GM12878 (cell line): Measurements from ENCODE around the gene CBLN3.

Source experiments
- BHLHE40 ChIP-seq, 2 experiments: fragments of 450-650 bp in 1 of 2; IDR thresholded peaks; 2 replicates each; pipeline ENCODE4 v1.6.1; 2011 to 2017; ENCODE audit warnings: low read depth in 2 of 2, borderline replicate concordance in 1 of 2, improper control_type of control experiment in 1 of 2, low read length in 1 of 2, mild to moderate bottlenecking in 1 of 2
- CEBPB ChIP-seq, 2 experiments: fragments of 150-350 bp in 1 of 2; IDR thresholded peaks; 2 replicates each; pipeline ENCODE4 v1.6.1; 2012 to 2014; ENCODE audit warnings: low read depth in 2 of 2, low read length in 2 of 2, borderline replicate concordance in 1 of 2, inconsistent platforms in 1 of 2
- JUNB ChIP-seq: IDR thresholded peaks from 2 replicates; pipeline ENCODE4 v1.6.1; 2016; ENCODE audit warnings: antibody characterized with exemption, mild to moderate bottlenecking
- JUND ChIP-seq: IDR thresholded peaks from 2 replicates; pipeline ENCODE4 v1.6.1; 2012; ENCODE audit warnings: low read depth, mild to moderate bottlenecking, low read length, improper control_type of control experiment, moderate library complexity
- MXI1 ChIP-seq: fragments of 150-350 bp; IDR thresholded peaks from 2 replicates; pipeline ENCODE4 v1.6.1; 2011; ENCODE audit warnings: low read depth, mild to moderate bottlenecking, inconsistent platforms, low read length, improper control_type of control experiment
- NFXL1 ChIP-seq: fragments of 450-650 bp; IDR thresholded peaks from 2 replicates; pipeline ENCODE4 v1.6.1; 2017; ENCODE audit warnings: antibody characterized with exemption, mild to moderate bottlenecking, borderline replicate concordance
- POLR2A ChIP-seq: IDR thresholded peaks from 2 replicates; pipeline ENCODE4 v1.6.1; 2011; ENCODE audit warnings: low read depth, mild to moderate bottlenecking, low read length
- POLR2AphosphoS5 ChIP-seq: IDR thresholded peaks from 2 replicates; pipeline ENCODE4 v1.6.1; 2011; ENCODE audit warnings: mild to moderate bottlenecking, low read length, inconsistent platforms
- RAD21 ChIP-seq: IDR thresholded peaks from 2 replicates; pipeline ENCODE4 v1.6.1; 2011; ENCODE audit warnings: mild to moderate bottlenecking, low read depth, low read length, moderate library complexity; ENCODE audit not compliant: insufficient read depth
- SIX5 ChIP-seq: IDR thresholded peaks from 2 replicates; pipeline ENCODE4 v1.6.1; 2011; ENCODE audit warnings: mild to moderate bottlenecking, low read depth, low read length, moderate library complexity; ENCODE audit not compliant: severe bottlenecking
- YY1 ChIP-seq: IDR thresholded peaks from 2 replicates; pipeline ENCODE4 v1.6.1; 2011; ENCODE audit warnings: low read depth, mild to moderate bottlenecking, low read length
- ZNF274 ChIP-seq: IDR thresholded peaks from one replicate; pipeline ENCODE4 v1.8.0; 2011; ENCODE audit not compliant: insufficient read length, insufficient read depth
- TF ChIP-seq, protein P1 (sequence below), 3 experiments: IDR thresholded peaks in 2 of 3; conservative IDR thresholded peaks in 1 of 3; 2 replicates each; pipeline ENCODE4 v1.5.1; 2011; ENCODE audit warnings: low read depth in 3 of 3, low read length in 3 of 3, mild to moderate bottlenecking in 3 of 3, control low read depth in 2 of 3, moderate library complexity in 2 of 3, inconsistent platforms in 1 of 3, mixed read lengths in 1 of 3; ENCODE audit not compliant: control insufficient read depth in 2 of 3, insufficient read depth in 1 of 3; ENCODE audit errors: extremely low read depth in 1 of 3
- TF ChIP-seq, protein P2 (sequence below): fragments of 450-650 bp; IDR thresholded peaks from 2 replicates; pipeline ENCODE4 v1.6.1; 2016; ENCODE audit warnings: mild to moderate bottlenecking

DNA sequence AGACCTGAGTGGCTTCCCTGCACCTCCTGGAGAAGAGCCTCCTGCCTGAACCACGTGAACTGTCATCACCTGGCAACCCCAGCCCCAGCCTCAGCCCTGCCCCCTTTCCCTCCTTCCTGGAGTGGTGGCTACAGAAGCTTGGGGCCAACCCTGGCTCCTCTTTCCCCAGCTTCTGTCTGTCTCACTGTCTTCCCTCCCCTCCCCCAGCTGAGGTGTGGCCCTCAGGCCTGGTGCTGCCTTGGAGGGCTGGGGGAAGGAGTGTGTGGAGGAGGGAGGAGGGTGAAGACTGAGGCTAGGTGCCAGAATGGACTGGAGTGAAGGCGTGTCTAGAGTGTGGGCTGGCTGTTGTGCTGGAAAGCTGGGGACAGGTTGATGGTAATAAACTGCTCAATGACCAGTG lies 51.8 kb downstream of the CBLN3 start:
- TF ChIP-seq, protein P1, sequence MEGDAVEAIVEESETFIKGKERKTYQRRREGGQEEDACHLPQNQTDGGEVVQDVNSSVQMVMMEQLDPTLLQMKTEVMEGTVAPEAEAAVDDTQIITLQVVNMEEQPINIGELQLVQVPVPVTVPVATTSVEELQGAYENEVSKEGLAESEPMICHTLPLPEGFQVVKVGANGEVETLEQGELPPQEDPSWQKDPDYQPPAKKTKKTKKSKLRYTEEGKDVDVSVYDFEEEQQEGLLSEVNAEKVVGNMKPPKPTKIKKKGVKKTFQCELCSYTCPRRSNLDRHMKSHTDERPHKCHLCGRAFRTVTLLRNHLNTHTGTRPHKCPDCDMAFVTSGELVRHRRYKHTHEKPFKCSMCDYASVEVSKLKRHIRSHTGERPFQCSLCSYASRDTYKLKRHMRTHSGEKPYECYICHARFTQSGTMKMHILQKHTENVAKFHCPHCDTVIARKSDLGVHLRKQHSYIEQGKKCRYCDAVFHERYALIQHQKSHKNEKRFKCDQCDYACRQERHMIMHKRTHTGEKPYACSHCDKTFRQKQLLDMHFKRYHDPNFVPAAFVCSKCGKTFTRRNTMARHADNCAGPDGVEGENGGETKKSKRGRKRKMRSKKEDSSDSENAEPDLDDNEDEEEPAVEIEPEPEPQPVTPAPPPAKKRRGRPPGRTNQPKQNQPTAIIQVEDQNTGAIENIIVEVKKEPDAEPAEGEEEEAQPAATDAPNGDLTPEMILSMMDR (IDR thresholded peaks at IDR 0.05 in 2 of 3, conservative IDR thresholded peaks at IDR 0.05 in 1 of 3; ENCODE audit: control insufficient read depth in 2 of 3, extremely low read depth in 1 of 3, insufficient read depth in 1 of 3, low read depth in 3 of 3, low read length in 3 of 3): no peak
- TF ChIP-seq BHLHE40 (IDR thresholded peaks at IDR 0.05; ENCODE audit: borderline replicate concordance in 1 of 2, low read depth in 2 of 2, low read length in 1 of 2): no peak
- no peak for TF ChIP-seq JUNB
- no peak for TF ChIP-seq CEBPB (IDR thresholded peaks at IDR 0.05; ENCODE audit: borderline replicate concordance in 1 of 2, low read depth in 2 of 2, low read length in 2 of 2)
- TF ChIP-seq ZNF274: no peak
- no peak for TF ChIP-seq JUND
- TF ChIP-seq, protein P2, sequence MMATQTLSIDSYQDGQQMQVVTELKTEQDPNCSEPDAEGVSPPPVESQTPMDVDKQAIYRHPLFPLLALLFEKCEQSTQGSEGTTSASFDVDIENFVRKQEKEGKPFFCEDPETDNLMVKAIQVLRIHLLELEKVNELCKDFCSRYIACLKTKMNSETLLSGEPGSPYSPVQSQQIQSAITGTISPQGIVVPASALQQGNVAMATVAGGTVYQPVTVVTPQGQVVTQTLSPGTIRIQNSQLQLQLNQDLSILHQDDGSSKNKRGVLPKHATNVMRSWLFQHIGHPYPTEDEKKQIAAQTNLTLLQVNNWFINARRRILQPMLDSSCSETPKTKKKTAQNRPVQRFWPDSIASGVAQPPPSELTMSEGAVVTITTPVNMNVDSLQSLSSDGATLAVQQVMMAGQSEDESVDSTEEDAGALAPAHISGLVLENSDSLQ: no peak
- TF ChIP-seq NFXL1: no peak
- TF ChIP-seq POLR2A: no peak
- no peak for TF ChIP-seq RAD21
- TF ChIP-seq MXI1: no peak
- TF ChIP-seq POLR2AphosphoS5: no peak
- TF ChIP-seq SIX5: no peak
- no peak for TF ChIP-seq YY1
